Measurements from ENCODE around the gene EBF3. TPM values are rescaled to one million over a fixed set of nuclear protein-coding genes. Genes with fewer than 3 reads are reported as not detected.

The EBF3 gene
- total RNA-seq, 1 experiment from 2014 or later: not detected

- H4K20me1 ChIP-seq (ENCODE audit: low read length): no peaks in the 10 kb centered on the region
- ChIA-PET CTCF (no interaction called here), POLR2A (ENCODE audit: unreplicated experiment) (no interaction called here)
- no peak overlapping the region for H3K4me3 ChIP-seq (ENCODE audit: low read length)
- peaks cover 65% of the 10 kb centered on the region for H3K27me3 ChIP-seq (ENCODE audit: low read length)
- intact Hi-C loops (cut with micrococcal nuclease): no loop called here
- H3K9me3 ChIP-seq (ENCODE audit: low read length): no peaks in the 10 kb centered on the region
- H2AFZ ChIP-seq (ENCODE audit: low read length): no peak overlapping the region
- H3K36me3 ChIP-seq (ENCODE audit: low read depth, low read length): no peaks in the 10 kb centered on the region
- no peak for ATAC-seq
- no peak overlapping the region for H3K4me2 ChIP-seq (ENCODE audit: low read length)
- H3K4me1 ChIP-seq (ENCODE audit: insufficient read depth, low read length): no peaks in the 10 kb centered on the region
- H3K27ac ChIP-seq (ENCODE audit: low read length): no peak overlapping the region
- TF ChIP-seq CTCF (conservative IDR thresholded peaks at IDR 0.05; ENCODE audit: low read depth, low read length) (no peak), EZH2phosphoT487 (IDR thresholded peaks at IDR 0.05; ENCODE audit: borderline replicate concordance, low read length) (no peak), EZH2 (IDR thresholded peaks at IDR 0.05; ENCODE audit: low read length, unreplicated experiment) (no peak)
- DNase-seq: no peak
- H3K79me2 ChIP-seq (ENCODE audit: low read length): no peaks in the 10 kb centered on the region
- no peaks in the 10 kb centered on the region for H3K9me2 ChIP-seq (replicated peaks; ENCODE audit: low read length)
- no peak overlapping the region for H3K9ac ChIP-seq (ENCODE audit: low read length)
- no peaks in the 10 kb centered on the region for H3F3A ChIP-seq (ENCODE audit: low read length, unreplicated experiment)
- no TSS peak for BruUV-seq (replicated peaks)
These were observed 111.1 kb downstream of the EBF3 start for GRCh38 chr10:129852829-129853561.

GRCh38 chr10:129851941-129852640, 112.0 kb downstream of the EBF3 start:
- DNase-seq (no peak), ATAC-seq (no peak)
- H3K27me3 ChIP-seq (ENCODE audit: low read length): peaks cover 74% of the 10 kb centered on the region
- H2AFZ ChIP-seq (ENCODE audit: low read length): no peak overlapping the region
- POLR2A ChIA-PET (ENCODE audit: unreplicated experiment): no interaction called here
- no peaks in the 10 kb centered on the region for H3K9me2 ChIP-seq (replicated peaks; ENCODE audit: low read length)
- intact Hi-C loops (cut with micrococcal nuclease): no loop called here
- H3K79me2 ChIP-seq (ENCODE audit: low read length): no peaks in the 10 kb centered on the region
- H3K4me1 ChIP-seq (ENCODE audit: insufficient read depth, low read length): no peaks in the 10 kb centered on the region
- CTCF ChIA-PET: no interaction called here
- H3K27ac ChIP-seq (ENCODE audit: low read length): no peak overlapping the region
- no peak overlapping the region for H3K9ac ChIP-seq (ENCODE audit: low read length)
- TF ChIP-seq CTCF (conservative IDR thresholded peaks at IDR 0.05; ENCODE audit: low read depth, low read length) (no peak), EZH2phosphoT487 (IDR thresholded peaks at IDR 0.05; ENCODE audit: borderline replicate concordance, low read length) (no peak), EZH2 (IDR thresholded peaks at IDR 0.05; ENCODE audit: low read length, unreplicated experiment) (no peak)
- BruUV-seq (replicated peaks): no TSS peak
- no peaks in the 10 kb centered on the region for H3F3A ChIP-seq (ENCODE audit: low read length, unreplicated experiment)
- no peaks in the 10 kb centered on the region for H3K9me3 ChIP-seq (ENCODE audit: low read length)
- no peaks in the 10 kb centered on the region for H3K36me3 ChIP-seq (ENCODE audit: low read depth, low read length)
- no peak overlapping the region for H3K4me2 ChIP-seq (ENCODE audit: low read length)
- H3K4me3 ChIP-seq (ENCODE audit: low read length): no peak overlapping the region
- H4K20me1 ChIP-seq (ENCODE audit: low read length): no peaks in the 10 kb centered on the region

- Histone ChIP-seq H3K27ac (ENCODE audit: low read length) (no peak overlapping the region), H3K4me3 (ENCODE audit: low read length) (no peak overlapping the region), H3F3A (ENCODE audit: low read length, unreplicated experiment) (no peaks in the 10 kb centered on the region), H3K9me2 (replicated peaks; ENCODE audit: low read length) (no peaks in the 10 kb centered on the region), H3K27me3 (ENCODE audit: low read length) (peaks cover 77% of the 10 kb centered on the region), H3K4me1 (ENCODE audit: insufficient read depth, low read length) (no peaks in the 10 kb centered on the region), H3K79me2 (ENCODE audit: low read length) (no peaks in the 10 kb centered on the region), H3K4me2 (ENCODE audit: low read length) (no peak overlapping the region), H3K9ac (ENCODE audit: low read length) (no peak overlapping the region), H2AFZ (ENCODE audit: low read length) (no peak overlapping the region), H4K20me1 (ENCODE audit: low read length) (no peaks in the 10 kb centered on the region), H3K9me3 (ENCODE audit: low read length) (no peaks in the 10 kb centered on the region), H3K36me3 (ENCODE audit: low read depth, low read length) (no peaks in the 10 kb centered on the region)
- no peak for TF ChIP-seq CTCF (conservative IDR thresholded peaks at IDR 0.05; ENCODE audit: low read depth, low read length)
- no peak for TF ChIP-seq EZH2 (IDR thresholded peaks at IDR 0.05; ENCODE audit: low read length, unreplicated experiment)
- no peak for TF ChIP-seq EZH2phosphoT487 (IDR thresholded peaks at IDR 0.05; ENCODE audit: borderline replicate concordance, low read length)
- no peak for ATAC-seq
- intact Hi-C loops (cut with micrococcal nuclease): no loop called here
- BruUV-seq (replicated peaks): no TSS peak
- POLR2A ChIA-PET (ENCODE audit: unreplicated experiment): no interaction called here
- no peak for DNase-seq
- CTCF ChIA-PET: no interaction called here
These were observed 113.3 kb downstream of the EBF3 start for GRCh38 chr10:129850790-129851189.
